HFFc6 (cell line): ENCODE data around the gene CAMKK1. TPM values are rescaled to one million over a fixed set of nuclear protein-coding genes. Genes with fewer than 3 reads are reported as not detected.

ENCODE experiments used
- DNase-seq: peaks from one replicate; pipeline ENCODE4 v3.0.0-alpha.2; 2018
- H3K27ac Mint-ChIP-seq: 2 replicates; pipeline ENCODE4 v1.8.0; 2020; ENCODE audit warnings: mild to moderate bottlenecking, mixed read lengths
- H3K27me3 Mint-ChIP-seq: 2 replicates; pipeline ENCODE4 v1.8.0; 2021; ENCODE audit warnings: mild to moderate bottlenecking, moderate library complexity, mixed read lengths; ENCODE audit not compliant: insufficient read depth
- H3K36me3 Mint-ChIP-seq: 2 replicates; pipeline ENCODE4 v1.8.0; 2021; ENCODE audit warnings: low read depth, mixed read lengths
- H3K4me1 Mint-ChIP-seq: 2 replicates; pipeline ENCODE4 v1.8.0; 2020; ENCODE audit warnings: low read depth, mixed read lengths
- H3K4me3 Mint-ChIP-seq: 2 replicates; pipeline ENCODE4 v1.8.0; 2020; ENCODE audit warnings: mild to moderate bottlenecking, moderate library complexity, mixed read lengths
- H3K9me3 Mint-ChIP-seq: 2 replicates; pipeline ENCODE4 v1.8.0; 2020; ENCODE audit warnings: mild to moderate bottlenecking, mixed read lengths
- total RNA-seq, 6 experiments: library from RNA; stranded (reverse); fragmentation: NEBNext Ultra II Directional; extraction: Animal tissue kit (Norgen Biotek cat#: 25700); gene quantifications; 2 replicates in 1 of 6; 3 replicates in 5 of 6; pipeline ENCODE4 v1.2.3, GENCODE V29; 2021
- TF ChIP-seq, protein P1 (sequence below): fragments of 200-600 bp; sonication (generic); IDR thresholded peaks from 2 replicates; pipeline ENCODE4 v1.5.0; 2021; ENCODE audit warnings: antibody characterized with exemption, mild to moderate bottlenecking

CAMKK1 gene
- total RNA-seq, 6 experiments from 2014 or later = 5.4 to 6.9 (median 6.0) TPM

- no peaks in the 10 kb centered on the region for H3K9me3 Mint-ChIP-seq
- TF ChIP-seq, protein P1, sequence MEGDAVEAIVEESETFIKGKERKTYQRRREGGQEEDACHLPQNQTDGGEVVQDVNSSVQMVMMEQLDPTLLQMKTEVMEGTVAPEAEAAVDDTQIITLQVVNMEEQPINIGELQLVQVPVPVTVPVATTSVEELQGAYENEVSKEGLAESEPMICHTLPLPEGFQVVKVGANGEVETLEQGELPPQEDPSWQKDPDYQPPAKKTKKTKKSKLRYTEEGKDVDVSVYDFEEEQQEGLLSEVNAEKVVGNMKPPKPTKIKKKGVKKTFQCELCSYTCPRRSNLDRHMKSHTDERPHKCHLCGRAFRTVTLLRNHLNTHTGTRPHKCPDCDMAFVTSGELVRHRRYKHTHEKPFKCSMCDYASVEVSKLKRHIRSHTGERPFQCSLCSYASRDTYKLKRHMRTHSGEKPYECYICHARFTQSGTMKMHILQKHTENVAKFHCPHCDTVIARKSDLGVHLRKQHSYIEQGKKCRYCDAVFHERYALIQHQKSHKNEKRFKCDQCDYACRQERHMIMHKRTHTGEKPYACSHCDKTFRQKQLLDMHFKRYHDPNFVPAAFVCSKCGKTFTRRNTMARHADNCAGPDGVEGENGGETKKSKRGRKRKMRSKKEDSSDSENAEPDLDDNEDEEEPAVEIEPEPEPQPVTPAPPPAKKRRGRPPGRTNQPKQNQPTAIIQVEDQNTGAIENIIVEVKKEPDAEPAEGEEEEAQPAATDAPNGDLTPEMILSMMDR = no peak
- H3K4me1 Mint-ChIP-seq = peaks cover 50% of the 10 kb centered on the region
- no peaks in the 10 kb centered on the region for H3K36me3 Mint-ChIP-seq
- no peak for DNase-seq
- peaks cover 3% of the 10 kb centered on the region; the same call in 1 of the 2 replicates for H3K27me3 Mint-ChIP-seq
- peak overlapping the region; percentile 61; the same call in 1 of the 2 replicates for H3K27ac Mint-ChIP-seq
- H3K4me3 Mint-ChIP-seq = no peak overlapping the region
These were observed 1.3 kb upstream of the CAMKK1 start for GRCh38 chr17:3894188-3894587.

- H3K27ac Mint-ChIP-seq = peak overlapping the region; percentile 61
- H3K9me3 Mint-ChIP-seq = no peaks in the 10 kb centered on the region
- H3K4me1 Mint-ChIP-seq = peaks cover 54% of the 10 kb centered on the region
- H3K27me3 Mint-ChIP-seq = peaks cover 3% of the 10 kb centered on the region; the same call in 1 of the 2 replicates
- H3K36me3 Mint-ChIP-seq = no peaks in the 10 kb centered on the region
- no peak for DNase-seq
- H3K4me3 Mint-ChIP-seq = peak overlapping the region; percentile 69
- TF ChIP-seq, protein P1 = no peak
These were observed 865 bp upstream of the CAMKK1 start for GRCh38 chr17:3893720-3894116.

DNA sequence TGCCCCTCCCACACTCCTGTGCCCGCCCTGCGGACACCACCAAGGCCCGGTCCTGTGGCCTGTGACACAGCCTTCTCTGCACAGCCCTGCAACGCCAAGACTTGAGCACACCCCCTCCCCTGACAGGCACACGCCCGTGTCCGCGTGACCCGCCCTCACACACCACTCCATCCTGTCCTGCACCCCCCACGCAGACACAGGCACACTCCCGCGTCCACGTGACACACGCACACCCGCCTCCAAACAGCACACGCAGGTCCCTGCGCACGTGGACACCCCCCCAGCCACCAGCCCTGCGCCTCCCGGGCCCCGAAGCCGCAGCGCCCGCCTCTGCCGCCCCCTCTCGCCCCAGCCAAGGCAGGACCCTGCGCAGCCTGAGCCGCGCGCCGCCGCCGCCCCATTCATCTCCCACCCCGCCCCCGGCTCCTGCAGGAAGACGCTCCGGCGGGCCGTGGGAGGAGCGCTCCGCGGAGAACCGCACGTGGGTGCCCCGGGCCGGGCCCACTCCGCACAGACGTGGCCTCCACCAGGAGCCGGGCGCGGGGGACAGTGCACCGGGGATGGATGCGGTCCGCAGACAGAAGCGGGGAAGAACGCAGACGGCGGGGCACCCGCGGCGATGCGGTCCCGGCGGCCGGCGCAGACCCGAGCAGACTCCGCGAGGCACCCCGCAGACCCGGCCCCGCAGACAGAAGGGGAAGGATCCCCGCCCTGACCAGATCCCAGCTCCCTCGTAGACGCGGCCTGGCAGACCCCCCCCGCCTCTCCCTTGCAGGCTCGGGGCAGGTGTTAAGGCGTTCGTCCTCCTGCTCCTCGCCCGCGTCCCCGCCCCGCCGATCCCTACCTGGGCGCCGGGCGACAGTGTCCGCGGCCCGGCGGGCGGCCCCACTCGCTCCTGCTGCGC, 506 bp downstream of the CAMKK1 start:
- Mint-ChIP-seq H3K27me3 (peaks cover 3% of the 10 kb centered on the region; the same call in 1 of the 2 replicates), H3K4me3 (peak overlapping the region; percentile 73), H3K9me3 (no peaks in the 10 kb centered on the region), H3K4me1 (peaks cover 68% of the 10 kb centered on the region), H3K27ac (peak overlapping the region; percentile 98), H3K36me3 (no peaks in the 10 kb centered on the region)
- TF ChIP-seq, protein P1 = 0 out of 2 replicates have a peak, but pooled peaks have one; percentile 19
- peak; percentile 75 for DNase-seq

DNA sequence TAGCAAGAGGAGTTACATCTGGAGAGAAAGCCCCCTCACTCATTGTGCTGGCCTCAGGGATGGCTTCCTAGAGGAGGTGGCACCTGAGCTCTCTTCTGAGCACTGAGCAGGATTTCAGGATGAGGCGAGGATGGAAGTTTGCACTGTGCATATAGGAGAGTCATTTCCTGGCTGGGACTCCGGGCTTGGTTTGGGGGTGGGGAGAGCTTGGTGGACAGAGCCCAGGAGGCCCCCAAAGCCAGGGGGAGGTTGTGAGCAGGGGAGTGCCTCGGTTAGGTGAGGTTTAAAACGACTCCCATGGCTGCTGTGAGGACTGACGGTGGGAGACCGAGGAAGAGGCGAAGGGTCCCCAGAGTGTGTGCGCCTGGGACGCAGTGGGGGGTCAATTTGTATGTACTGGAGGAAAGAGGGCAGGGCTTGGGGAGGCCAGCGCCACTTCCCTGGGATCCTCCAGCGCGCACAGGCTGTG, 1.2 kb downstream of the CAMKK1 start:
- Mint-ChIP-seq H3K27ac (peak overlapping the region; percentile 98), H3K4me1 (peaks cover 75% of the 10 kb centered on the region), H3K4me3 (peak overlapping the region; percentile 73), H3K9me3 (no peaks in the 10 kb centered on the region), H3K36me3 (no peaks in the 10 kb centered on the region), H3K27me3 (peaks cover 3% of the 10 kb centered on the region; the same call in 1 of the 2 replicates)
- DNase-seq = no peak
- TF ChIP-seq, protein P1 = no peak

DNA sequence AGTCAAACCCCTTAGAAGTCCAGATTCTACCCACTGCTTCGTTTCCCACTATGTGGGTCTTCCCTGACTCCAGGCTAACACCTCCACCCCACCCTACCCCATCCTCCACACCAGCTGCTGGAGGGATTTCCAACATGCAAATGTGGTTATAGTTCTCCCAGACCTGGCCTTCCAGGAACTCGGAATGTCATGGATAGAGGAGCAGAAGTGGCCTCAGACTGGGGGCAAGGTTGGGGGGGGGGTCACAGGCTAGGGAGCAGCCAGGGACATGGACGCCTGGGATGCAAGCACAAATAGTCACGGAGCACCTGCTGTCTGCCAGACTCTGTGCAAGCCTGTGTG, 2.0 kb downstream of the CAMKK1 start:
- TF ChIP-seq, protein P1 = no peak
- Mint-ChIP-seq H3K4me3 (peak overlapping the region; percentile 73), H3K4me1 (peaks cover 81% of the 10 kb centered on the region), H3K9me3 (no peaks in the 10 kb centered on the region), H3K27me3 (peaks cover 3% of the 10 kb centered on the region; the same call in 1 of the 2 replicates), H3K36me3 (no peaks in the 10 kb centered on the region), H3K27ac (peak overlapping the region; percentile 98)
- DNase-seq = no peak
